Liver (tissue), 3 donors: ENCODE results near the gene EEF2K.

Experiments
- CTCF ChIP-seq: fragments of 150-350 bp; IDR thresholded peaks from 2 replicates; pipeline ENCODE4 v1.5.1; 2017; ENCODE audit warnings: improper control_type of control experiment, low read depth, low read length; ENCODE audit not compliant: missing input control
- MAX ChIP-seq: IDR thresholded peaks from 2 replicates; pipeline ENCODE4 v1.6.1; 2016; ENCODE audit warnings: antibody characterized with exemption
- TAF1 ChIP-seq: conservative IDR thresholded peaks from 2 replicates; pipeline ENCODE4 v1.6.1; 2016; ENCODE audit warnings: antibody characterized with exemption, mild to moderate bottlenecking
- YY1 ChIP-seq: IDR thresholded peaks from 2 replicates; pipeline ENCODE4 v1.6.1; 2016; ENCODE audit warnings: antibody characterized with exemption, mild to moderate bottlenecking
- donor health status: healthy.
- donor health status: healthy.

- no peak for TF ChIP-seq MAX
- TF ChIP-seq CTCF, result no peak
- TF ChIP-seq TAF1, result no peak
- TF ChIP-seq YY1, result peak; percentile 91
Observed at GRCh38 chr16:22191532-22192260, 14.4 kb upstream of the EEF2K start.
